ENCODE data around the gene DBX1. TPM values are rescaled to one million over a fixed set of nuclear protein-coding genes. Genes with fewer than 3 reads are reported as not detected.

The DBX1 gene
- total and polyA plus RNA-seq, 2 experiments from 2014 or later: not detected

GRCh38 chr11:20172721-20173447 lies 12.6 kb upstream of the DBX1 start:
- Mint-ChIP-seq H3K9me3 (peaks cover 6% of the 10 kb centered on the region; the same call in 2 of the 3 replicates), H3K4me3 (no peak overlapping the region), H3K4me1 (peaks cover 2% of the 10 kb centered on the region; the same call in 2 of the 3 replicates), H3K27me3 (ENCODE audit: insufficient read depth, low read depth, poor library complexity) (peaks cover 8% of the 10 kb centered on the region), H3K27ac (no peak overlapping the region), H3K36me3 (ENCODE audit: low read depth) (no peaks in the 10 kb centered on the region)
- no peaks in the 10 kb centered on the region for H3K79me2 ChIP-seq (replicated peaks; ENCODE audit: insufficient read depth)
- H3K9me2 ChIP-seq (ENCODE audit: insufficient read depth): no peaks in the 10 kb centered on the region
- no peak overlapping the region for H3K4me2 ChIP-seq
- TF ChIP-seq POLR2AphosphoS5 (IDR thresholded peaks at IDR 0.05; ENCODE audit: low read depth) (no peak), ETS1 (IDR thresholded peaks at IDR 0.05) (no peak), ZNF331 (CRISPR knock-in tag; IDR thresholded peaks at IDR 0.05; ENCODE audit: low read depth) (no peak), NANOG (IDR thresholded peaks at IDR 0.05; ENCODE audit: borderline replicate concordance) (no peak), STAT1 (IDR thresholded peaks at IDR 0.05; ENCODE audit: unreplicated experiment) (no peak), EZH2phosphoT487 (IDR thresholded peaks at IDR 0.05; ENCODE audit: unreplicated experiment) (no peak), ZNF114 (CRISPR knock-in tag; IDR thresholded peaks at IDR 0.05) (no peak), ZNF462 (CRISPR knock-in tag; IDR thresholded peaks at IDR 0.05) (no peak), JUNB (IDR thresholded peaks at IDR 0.05; ENCODE audit: unreplicated experiment) (no peak)
- TF ChIP-seq, protein P1, sequence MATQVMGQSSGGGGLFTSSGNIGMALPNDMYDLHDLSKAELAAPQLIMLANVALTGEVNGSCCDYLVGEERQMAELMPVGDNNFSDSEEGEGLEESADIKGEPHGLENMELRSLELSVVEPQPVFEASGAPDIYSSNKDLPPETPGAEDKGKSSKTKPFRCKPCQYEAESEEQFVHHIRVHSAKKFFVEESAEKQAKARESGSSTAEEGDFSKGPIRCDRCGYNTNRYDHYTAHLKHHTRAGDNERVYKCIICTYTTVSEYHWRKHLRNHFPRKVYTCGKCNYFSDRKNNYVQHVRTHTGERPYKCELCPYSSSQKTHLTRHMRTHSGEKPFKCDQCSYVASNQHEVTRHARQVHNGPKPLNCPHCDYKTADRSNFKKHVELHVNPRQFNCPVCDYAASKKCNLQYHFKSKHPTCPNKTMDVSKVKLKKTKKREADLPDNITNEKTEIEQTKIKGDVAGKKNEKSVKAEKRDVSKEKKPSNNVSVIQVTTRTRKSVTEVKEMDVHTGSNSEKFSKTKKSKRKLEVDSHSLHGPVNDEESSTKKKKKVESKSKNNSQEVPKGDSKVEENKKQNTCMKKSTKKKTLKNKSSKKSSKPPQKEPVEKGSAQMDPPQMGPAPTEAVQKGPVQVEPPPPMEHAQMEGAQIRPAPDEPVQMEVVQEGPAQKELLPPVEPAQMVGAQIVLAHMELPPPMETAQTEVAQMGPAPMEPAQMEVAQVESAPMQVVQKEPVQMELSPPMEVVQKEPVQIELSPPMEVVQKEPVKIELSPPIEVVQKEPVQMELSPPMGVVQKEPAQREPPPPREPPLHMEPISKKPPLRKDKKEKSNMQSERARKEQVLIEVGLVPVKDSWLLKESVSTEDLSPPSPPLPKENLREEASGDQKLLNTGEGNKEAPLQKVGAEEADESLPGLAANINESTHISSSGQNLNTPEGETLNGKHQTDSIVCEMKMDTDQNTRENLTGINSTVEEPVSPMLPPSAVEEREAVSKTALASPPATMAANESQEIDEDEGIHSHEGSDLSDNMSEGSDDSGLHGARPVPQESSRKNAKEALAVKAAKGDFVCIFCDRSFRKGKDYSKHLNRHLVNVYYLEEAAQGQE (IDR thresholded peaks at IDR 0.05; ENCODE audit: unreplicated experiment): no peak
- no peaks in the 10 kb centered on the region for H3K4me1 ChIP-seq (ENCODE audit: insufficient read depth)
- ATAC-seq (no peak), DNase-seq (ENCODE audit: low spot score) (no peak)
- no peak overlapping the region for H3K4me3 ChIP-seq
- no peaks in the 10 kb centered on the region for H3K36me3 ChIP-seq (ENCODE audit: insufficient read depth)
- no peak overlapping the region for H2AFZ ChIP-seq
- no peaks in the 10 kb centered on the region for H3F3A ChIP-seq (replicated peaks; ENCODE audit: low read depth)
- H3K27ac ChIP-seq (ENCODE audit: low read depth): no peak overlapping the region
- peaks cover 57% of the 10 kb centered on the region for H3K27me3 ChIP-seq (ENCODE audit: insufficient read depth)
- H4K20me1 ChIP-seq (replicated peaks; ENCODE audit: insufficient read depth): no peaks in the 10 kb centered on the region; the same call in 1 of the 2 replicates
